DND-41 (cell line): ENCODE results near the gene TDRD6.

Source experiments
- ATAC-seq: fragments of 200-7000 bp; cut with Tn5 transposase; 3 replicates; pipeline ENCODE4 v1.9.1; 2021; ENCODE audit warnings: low read depth; ENCODE audit not compliant: insufficient read depth
- DNase-seq: peaks from one replicate; pipeline ENCODE4 v3.0.0-alpha.2; 2020
- H2AFZ ChIP-seq: 2 replicates; pipeline ENCODE4 v1.6.0; 2012; ENCODE audit warnings: low read depth, low read length
- H3K27ac ChIP-seq: 2 replicates; pipeline ENCODE4 v1.5.1; 2012; ENCODE audit warnings: low read length, inconsistent platforms
- H3K27me3 ChIP-seq: fragments of 200-600 bp; sonication (generic); 2 replicates; pipeline ENCODE4 v1.6.0; 2012; ENCODE audit warnings: low read length, mild to moderate bottlenecking, inconsistent platforms; ENCODE audit not compliant: insufficient read depth, poor library complexity
- H3K36me3 ChIP-seq: 2 replicates; pipeline ENCODE4 v1.5.1; 2012; ENCODE audit warnings: low read length, inconsistent platforms; ENCODE audit not compliant: insufficient read depth
- H3K4me1 ChIP-seq: 2 replicates; pipeline ENCODE4 v1.5.1; 2012; ENCODE audit warnings: mild to moderate bottlenecking, low read length; ENCODE audit not compliant: insufficient read depth
- H3K4me2 ChIP-seq: 2 replicates; pipeline ENCODE4 v1.6.0; 2012; ENCODE audit warnings: mild to moderate bottlenecking, moderate library complexity, low read length, inconsistent platforms; ENCODE audit not compliant: insufficient read depth
- H3K4me3 ChIP-seq, 2 experiments: fragments of 200-600 bp in 1 of 2; shearing (Covaris generic) in 1 of 2; 2 replicates each; pipeline ENCODE4 v1.5.1; 2012 to 2016; ENCODE audit warnings: inconsistent platforms in 2 of 2, low read length in 2 of 2, mild to moderate bottlenecking in 2 of 2, low read depth in 1 of 2, moderate library complexity in 1 of 2
- H3K79me2 ChIP-seq: 2 replicates; pipeline ENCODE4 v1.6.0; 2012; ENCODE audit warnings: low read length, inconsistent platforms; ENCODE audit not compliant: insufficient read depth
- H3K9ac ChIP-seq: 2 replicates; pipeline ENCODE4 v1.6.0; 2012; ENCODE audit warnings: low read depth, mild to moderate bottlenecking, inconsistent platforms, low read length, moderate library complexity
- H3K9me3 ChIP-seq: 2 replicates; pipeline ENCODE4 v1.5.1; 2012; ENCODE audit warnings: low read length, moderate library complexity, mild to moderate bottlenecking, inconsistent platforms; ENCODE audit not compliant: insufficient read depth, severe bottlenecking
- H4K20me1 ChIP-seq: 2 replicates; pipeline ENCODE4 v1.6.0; 2012; ENCODE audit warnings: low read length; ENCODE audit not compliant: insufficient read depth
- CTCF ChIP-seq: IDR thresholded peaks from 2 replicates; pipeline ENCODE4 v1.5.1; 2012; ENCODE audit warnings: borderline replicate concordance, low read length, moderate library complexity, mild to moderate bottlenecking; ENCODE audit not compliant: poor library complexity, severe bottlenecking; ENCODE audit errors: extremely low read depth
- EZH2 ChIP-seq: IDR thresholded peaks from 3 replicates; pipeline ENCODE4 v1.6.1; 2012; ENCODE audit warnings: borderline replicate concordance, low read depth, mild to moderate bottlenecking, moderate library complexity, low read length, inconsistent platforms; ENCODE audit not compliant: severe bottlenecking

The TDRD6 gene

GRCh38 chr6:46674410-46674809 lies 13.3 kb upstream of the TDRD6 start:
- no peaks in the 10 kb centered on the region for H3K36me3 ChIP-seq
- no peak for TF ChIP-seq CTCF
- no peak for TF ChIP-seq EZH2
- no peak overlapping the region for H3K4me3 ChIP-seq
- no peak for ATAC-seq
- no peaks in the 10 kb centered on the region for H3K79me2 ChIP-seq
- H3K9me3 ChIP-seq: no peaks in the 10 kb centered on the region
- no peak overlapping the region for H3K9ac ChIP-seq
- H3K27me3 ChIP-seq: no peaks in the 10 kb centered on the region
- no peak for DNase-seq
- H3K27ac ChIP-seq: no peak overlapping the region
- no peak overlapping the region for H3K4me2 ChIP-seq
- no peaks in the 10 kb centered on the region for H3K4me1 ChIP-seq
- no peak overlapping the region for H2AFZ ChIP-seq
- H4K20me1 ChIP-seq: no peaks in the 10 kb centered on the region

- Histone ChIP-seq H3K4me3 (no peak overlapping the region), H3K79me2 (no peaks in the 10 kb centered on the region), H3K36me3 (no peaks in the 10 kb centered on the region), H2AFZ (no peak overlapping the region), H4K20me1 (no peaks in the 10 kb centered on the region), H3K4me2 (no peak overlapping the region), H3K27me3 (no peaks in the 10 kb centered on the region), H3K9ac (no peak overlapping the region), H3K27ac (no peak overlapping the region), H3K9me3 (no peaks in the 10 kb centered on the region), H3K4me1 (no peaks in the 10 kb centered on the region)
- TF ChIP-seq EZH2: no peak
- TF ChIP-seq CTCF: no peak
- ATAC-seq (no peak), DNase-seq (no peak)
These were observed 10.9 kb upstream of the TDRD6 start for GRCh38 chr6:46676604-46677313.

- TF ChIP-seq CTCF: peak; percentile 35
- TF ChIP-seq EZH2: no peak
- Histone ChIP-seq H4K20me1 (no peaks in the 10 kb centered on the region), H3K27ac (no peak overlapping the region), H3K79me2 (no peaks in the 10 kb centered on the region), H2AFZ (no peak overlapping the region), H3K27me3 (no peaks in the 10 kb centered on the region), H3K4me2 (no peak overlapping the region), H3K9ac (no peak overlapping the region), H3K36me3 (no peaks in the 10 kb centered on the region), H3K4me3 (no peak overlapping the region), H3K9me3 (no peaks in the 10 kb centered on the region), H3K4me1 (no peaks in the 10 kb centered on the region)
- DNase-seq: no peak
- ATAC-seq: 0 out of 3 replicates have a peak, but pooled peaks have one; percentile 45
These were observed 10.4 kb upstream of the TDRD6 start for GRCh38 chr6:46677314-46677654.

- Histone ChIP-seq H3K36me3 (no peaks in the 10 kb centered on the region), H3K27ac (no peak overlapping the region), H3K4me1 (no peaks in the 10 kb centered on the region), H3K4me2 (no peak overlapping the region), H3K27me3 (no peaks in the 10 kb centered on the region), H3K9me3 (no peaks in the 10 kb centered on the region), H3K79me2 (no peaks in the 10 kb centered on the region), H3K4me3 (no peak overlapping the region), H3K9ac (no peak overlapping the region), H4K20me1 (no peaks in the 10 kb centered on the region), H2AFZ (no peak overlapping the region)
- ATAC-seq: no peak
- no peak for DNase-seq
- TF ChIP-seq CTCF: no peak
- TF ChIP-seq EZH2: no peak
These were observed 2.9 kb upstream of the TDRD6 start for GRCh38 chr6:46684771-46685170.
